NCI-H345 treated with DMSO at 0.1 percent for 48 hours (cell line): ENCODE measurements around the gene IL26.

Experiments
- DNase-seq: peaks from one replicate; lab custom pipeline; 2025; ENCODE audit not compliant: unreplicated experiment; lab: John Stamatoyannopoulos, UW

IL26 gene, protein sequence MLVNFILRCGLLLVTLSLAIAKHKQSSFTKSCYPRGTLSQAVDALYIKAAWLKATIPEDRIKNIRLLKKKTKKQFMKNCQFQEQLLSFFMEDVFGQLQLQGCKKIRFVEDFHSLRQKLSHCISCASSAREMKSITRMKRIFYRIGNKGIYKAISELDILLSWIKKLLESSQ

GRCh38 chr12:68225576-68226476 is at the start of gene IL26:
IL26 (minus strand) TSS chr12:68225810; CDS start chr12:68225756, 54 bp downstream.
- no peak for DNase-seq

GRCh38 chr12:68272732-68273131 is 47.1 kb upstream of the IL26 start:
- no peak for DNase-seq

DNA sequence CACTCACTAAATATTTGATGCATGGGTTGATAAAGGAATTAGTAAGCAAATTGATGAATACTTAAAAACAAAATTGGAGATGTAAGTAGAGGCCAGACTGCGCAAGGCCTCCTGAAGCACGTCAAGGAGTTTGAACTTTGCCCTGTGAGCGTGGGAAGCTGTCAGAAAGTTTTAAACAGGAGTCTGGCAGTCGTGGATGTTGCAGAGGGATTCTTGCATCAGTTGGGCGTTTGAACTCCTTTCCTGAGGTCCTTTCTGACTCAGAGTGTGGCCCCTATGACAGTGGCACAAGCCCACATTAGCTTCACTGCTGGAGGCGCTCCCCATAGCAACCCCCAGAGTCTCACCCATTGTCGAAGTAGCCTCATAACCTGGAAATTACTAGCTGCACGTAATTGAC is 45.7 kb upstream of the IL26 start:
- DNase-seq: no peak

- no peak for DNase-seq
Measured at GRCh38 chr12:68270358-68270757, 44.7 kb upstream of the IL26 start.

DNA sequence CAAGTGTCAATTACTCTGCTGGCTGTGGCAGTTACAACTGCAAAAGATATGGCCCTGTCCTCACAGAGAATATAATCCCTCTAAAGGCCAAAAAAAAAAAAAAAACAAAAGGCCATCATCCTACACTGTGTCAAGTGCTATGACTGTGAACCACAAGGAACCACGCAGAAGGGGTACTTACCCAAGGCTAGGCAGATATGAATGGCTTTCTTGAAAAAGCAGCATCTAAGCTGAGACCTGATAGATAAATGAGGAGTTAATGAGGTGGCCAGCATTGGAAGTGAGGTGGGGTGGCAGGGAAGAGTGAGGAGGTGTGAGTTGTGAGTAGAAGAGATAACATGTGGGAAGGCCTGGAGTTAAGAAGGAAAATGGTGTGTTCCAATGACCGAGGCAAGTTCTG is 44.2 kb upstream of the IL26 start:
- no peak for DNase-seq

- DNase-seq: no peak
Measured at GRCh38 chr12:68268967-68269366, 43.4 kb upstream of the IL26 start.

GRCh38 chr12:68267892-68268396 is 42.3 kb upstream of the IL26 start:
- no peak for DNase-seq

GRCh38 chr12:68264857-68265256 is 39.2 kb upstream of the IL26 start:
- no peak for DNase-seq

GRCh38 chr12:68264158-68264855 is 38.7 kb upstream of the IL26 start:
- no peak for DNase-seq

DNA sequence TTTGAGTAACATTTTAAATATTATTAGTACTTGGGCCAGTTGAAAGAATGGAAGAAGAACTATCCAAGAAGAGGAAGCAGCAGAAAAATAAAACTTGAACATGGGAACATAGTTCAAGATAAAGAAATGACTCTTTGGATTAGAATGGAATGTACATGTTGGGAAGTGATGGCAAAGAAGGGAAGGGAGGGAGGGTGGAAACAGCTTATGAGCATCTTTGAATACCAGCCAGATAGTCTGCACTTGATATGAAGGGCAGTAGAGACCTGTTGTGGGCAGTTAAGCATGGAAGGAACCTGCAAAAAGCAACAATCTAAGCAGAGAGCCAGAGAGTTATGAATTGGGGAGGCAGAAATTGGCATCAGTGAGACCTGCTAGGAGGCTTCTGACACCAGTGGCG is 37.8 kb upstream of the IL26 start:
- no peak for DNase-seq

- no peak for DNase-seq
Measured at GRCh38 chr12:68261896-68262295, 36.3 kb upstream of the IL26 start.

GRCh38 chr12:68260153-68260552 is 34.5 kb upstream of the IL26 start:
- DNase-seq: no peak

GRCh38 chr12:68259318-68259940 is 33.8 kb upstream of the IL26 start:
- DNase-seq: no peak

DNA sequence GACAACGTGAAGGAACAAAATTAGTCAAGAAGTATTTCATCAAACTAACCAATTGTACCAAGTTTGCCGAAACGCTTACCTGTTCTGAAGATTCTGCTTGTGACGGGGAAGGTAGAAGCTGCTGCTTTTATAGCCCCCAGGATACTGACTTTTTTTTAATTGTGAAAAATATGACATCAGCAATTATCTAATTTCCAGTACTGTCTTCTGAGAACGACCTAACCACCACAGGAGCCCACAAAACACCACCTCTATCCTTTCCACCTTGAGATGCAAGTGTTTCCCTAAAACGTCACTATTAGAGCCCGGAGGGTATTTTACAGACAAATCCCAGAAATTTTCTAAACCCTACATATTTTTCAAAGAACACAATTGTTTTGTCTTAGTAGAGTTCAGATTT is 27.9 kb upstream of the IL26 start, which contains the start of gene IL22:
TSS of gene IL22 (minus strand) at position 101 of the 400 bp plus-strand sequence. CDS start 156 bp downstream, outside the sequence.
- DNase-seq: no peak

GRCh38 chr12:68252077-68252476 is 26.5 kb upstream of the IL26 start:
- no peak for DNase-seq

DNA sequence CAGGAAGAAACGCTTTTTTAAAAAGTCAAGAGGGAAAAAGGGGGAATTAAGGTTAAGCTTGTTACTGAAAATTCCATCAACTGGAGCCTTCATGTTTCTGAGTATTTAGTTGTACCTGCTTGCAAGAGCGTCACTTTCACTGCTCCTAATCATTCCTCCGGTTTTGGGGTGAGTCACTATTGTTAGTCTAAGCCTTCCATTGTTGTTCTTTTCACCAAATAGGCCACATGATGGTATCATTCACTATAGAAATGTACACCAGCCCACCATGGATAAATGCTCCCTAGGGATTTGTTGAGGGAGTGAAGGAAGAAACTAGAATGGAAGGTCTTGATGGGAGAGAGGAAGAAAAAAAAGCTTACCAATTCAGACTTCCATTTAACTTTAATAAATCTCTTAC is 24.8 kb upstream of the IL26 start:
- DNase-seq: no peak

DNA sequence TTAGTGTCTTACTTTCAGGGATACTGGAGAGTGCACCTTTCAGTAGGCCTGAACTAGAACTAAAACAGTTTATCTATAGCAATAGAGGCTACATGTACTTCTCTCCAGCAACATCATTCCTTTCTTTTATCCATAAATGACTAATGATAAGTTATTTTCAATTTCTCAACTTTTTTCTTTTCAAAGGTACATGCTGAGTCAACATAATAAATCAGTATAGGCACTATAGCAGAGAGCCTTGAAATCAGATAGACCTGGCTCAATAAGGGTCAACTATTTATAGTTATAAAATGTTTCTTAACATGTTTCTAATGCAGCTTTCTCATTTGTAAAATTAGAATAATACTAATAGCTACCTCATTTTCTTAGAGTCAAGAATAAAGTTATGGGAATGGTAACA is 22.2 kb upstream of the IL26 start:
- no peak for DNase-seq

DNA sequence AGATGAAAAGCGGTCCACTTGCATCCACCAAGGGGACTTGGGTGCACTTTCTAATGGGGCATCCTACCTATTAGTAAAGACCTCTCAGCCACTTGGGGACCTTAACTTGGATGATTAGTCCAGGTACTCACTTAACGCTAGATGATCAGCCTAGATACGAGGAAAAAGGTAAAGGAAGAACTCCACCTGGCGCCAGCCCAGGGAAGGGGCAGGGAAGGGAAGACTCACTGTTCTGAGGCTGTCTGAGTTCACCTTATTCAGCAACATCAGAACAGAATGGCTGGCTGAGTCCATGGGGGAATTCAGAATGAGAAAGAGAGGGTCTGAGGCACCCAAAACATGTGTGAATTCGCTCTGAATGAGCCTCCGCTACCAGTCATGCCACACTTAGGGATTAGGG is 20.7 kb upstream of the IL26 start:
- DNase-seq: no peak

DNA sequence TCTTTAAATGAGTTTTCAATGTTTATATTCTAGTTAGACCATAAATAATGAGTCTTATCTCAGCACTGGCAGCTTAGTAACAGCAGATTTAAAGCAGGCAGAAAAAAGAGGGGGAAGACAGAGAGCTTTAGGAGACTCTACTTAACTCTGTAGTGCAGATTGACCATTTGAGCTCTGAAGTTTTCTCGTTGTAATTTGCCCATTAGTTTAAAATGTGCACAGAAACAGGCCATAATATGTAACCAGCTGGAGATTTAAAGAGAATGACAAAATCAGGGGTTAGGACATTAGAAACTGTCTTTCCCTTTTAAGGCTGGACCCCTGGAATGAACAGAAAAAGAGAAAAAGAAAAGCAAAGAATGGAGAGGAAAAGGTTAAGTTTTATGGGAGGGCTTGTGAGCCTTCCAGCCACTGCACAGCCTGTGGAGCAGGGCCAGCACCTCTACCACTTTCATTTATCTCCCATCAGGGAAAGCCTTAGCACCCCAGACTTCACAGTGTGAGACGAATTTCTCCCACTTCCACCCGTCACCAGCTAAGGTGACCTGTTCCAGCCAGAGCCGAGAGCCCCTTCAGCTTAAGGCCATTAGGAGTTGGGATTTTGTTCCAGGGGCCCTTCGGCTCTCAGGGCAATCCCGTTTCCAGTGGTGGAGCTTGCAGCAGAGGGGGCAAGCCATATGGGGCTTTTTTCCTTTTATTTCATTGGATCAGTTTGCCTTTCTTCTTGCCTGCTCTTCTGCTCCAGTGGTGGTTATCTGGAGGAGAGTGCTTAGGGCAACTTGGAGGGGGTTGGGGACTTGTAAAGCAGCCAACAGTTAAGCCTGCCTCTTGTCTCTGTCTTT is 19.8 kb upstream of the IL26 start:
- DNase-seq: no peak

- no peak for DNase-seq
Measured at GRCh38 chr12:68242777-68243176, 17.2 kb upstream of the IL26 start.
